NCI-H345 treated with DMSO at 0.1 percent for 48 hours (cell line): Measurements from ENCODE around the gene ATP5MC2.
"Not testable (repeated sequence)": the region's sequence is repeated elsewhere in the genome, so short reads cannot be mapped to it uniquely, and the experiment has no call there.

Experiments used
- DNase-seq: peaks from one replicate; lab custom pipeline; 2025; ENCODE audit not compliant: unreplicated experiment; lab: John Stamatoyannopoulos, UW

Gene ATP5MC2

GRCh38 chr12:53675701-53676607 is at the start of gene ATP5MC2:
Gene ATP5MC2, minus strand, starts transcription at chr12:53676083. Its CDS starts 3,469 bp downstream, at chr12:53672614.
- peak; percentile 97 for DNase-seq

DNA sequence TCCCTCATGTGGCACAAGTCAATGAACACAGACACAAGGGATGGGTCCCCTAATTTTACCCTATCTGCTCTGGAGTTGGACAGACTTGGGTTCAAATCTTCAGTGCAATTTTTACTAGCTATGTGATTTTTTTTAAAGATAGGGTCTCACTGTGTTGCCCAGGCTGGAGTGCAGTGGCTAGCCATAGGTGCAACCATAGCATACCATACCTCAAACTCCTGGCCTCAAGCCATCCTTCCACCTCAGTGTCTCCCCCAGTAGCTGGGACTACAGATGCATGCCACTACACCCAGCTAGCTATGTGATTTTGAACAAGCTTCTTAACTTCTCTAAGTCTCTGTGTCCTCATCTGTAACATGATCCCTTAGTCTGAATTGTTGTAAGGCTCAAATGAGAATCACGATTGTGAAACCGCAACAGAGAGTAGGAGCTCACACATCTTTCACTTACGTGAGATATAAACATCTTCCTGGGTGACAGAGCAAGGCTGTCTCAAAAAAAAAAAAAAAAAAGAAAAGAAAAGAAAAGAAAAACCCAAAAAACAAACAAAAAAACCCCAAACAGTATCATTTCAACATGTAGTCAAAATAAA is 46.7 kb upstream of the ATP5MC2 start:
- no peak for DNase-seq

DNA sequence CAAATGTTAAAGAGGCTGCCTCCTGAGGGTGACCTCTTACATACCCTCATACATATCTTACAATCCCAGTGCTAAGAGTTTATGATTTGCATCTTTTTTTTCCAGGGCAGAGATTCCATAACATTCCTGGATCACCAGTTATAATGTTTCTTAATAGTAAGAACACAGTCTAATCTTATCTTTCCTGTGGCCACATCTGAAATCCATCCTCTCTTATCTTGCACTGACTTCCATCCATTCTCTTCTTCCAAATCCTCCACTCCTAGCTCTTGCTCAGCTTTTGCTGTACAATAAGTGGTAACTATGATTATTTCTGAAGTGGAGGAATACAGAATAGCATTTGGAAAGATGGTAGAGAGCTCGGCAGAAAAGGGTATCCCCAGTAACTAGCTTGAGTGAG is 45.1 kb upstream of the ATP5MC2 start:
- no peak for DNase-seq

DNA sequence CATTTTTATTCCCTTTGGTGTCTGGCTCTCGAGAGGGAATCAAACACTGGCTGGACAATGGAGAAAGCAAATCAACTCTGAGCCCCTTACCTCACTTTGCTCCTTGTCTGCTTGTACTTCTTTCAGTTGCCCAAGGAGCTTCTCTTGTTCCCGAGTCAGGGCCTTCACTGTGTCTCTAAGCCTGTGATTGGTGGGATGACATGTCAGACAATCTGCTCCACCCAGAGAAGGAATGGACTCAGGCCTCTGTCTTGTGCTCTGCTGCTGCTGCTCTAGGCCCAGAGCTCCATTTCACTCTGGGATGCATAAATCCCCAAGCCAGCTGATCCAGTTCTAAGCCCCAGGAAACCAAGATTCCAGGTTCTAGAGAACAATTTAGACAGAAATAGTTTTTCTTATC is 43.8 kb upstream of the ATP5MC2 start:
- no peak for DNase-seq

DNA sequence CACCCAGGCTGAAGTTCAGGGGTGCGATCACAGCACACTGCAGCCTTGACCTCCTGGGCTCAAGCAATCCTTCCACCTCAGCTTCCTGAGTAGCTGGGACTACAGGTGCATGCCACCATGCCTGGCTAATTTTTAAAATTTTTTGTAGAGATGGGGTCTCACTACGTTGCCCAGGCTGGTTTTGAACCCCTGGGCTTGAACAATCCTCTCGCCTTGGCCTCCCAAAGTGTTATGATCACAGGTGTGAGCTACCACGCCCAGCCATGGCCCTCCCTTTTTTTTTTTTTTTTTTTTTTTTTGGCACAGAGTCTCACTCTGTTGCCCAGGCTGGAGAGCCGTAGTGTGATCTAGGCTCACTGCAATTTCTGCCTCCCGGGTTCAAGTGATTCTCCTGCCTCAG is 42.7 kb upstream of the ATP5MC2 start:
- DNase-seq: not testable (repeated sequence)

DNA sequence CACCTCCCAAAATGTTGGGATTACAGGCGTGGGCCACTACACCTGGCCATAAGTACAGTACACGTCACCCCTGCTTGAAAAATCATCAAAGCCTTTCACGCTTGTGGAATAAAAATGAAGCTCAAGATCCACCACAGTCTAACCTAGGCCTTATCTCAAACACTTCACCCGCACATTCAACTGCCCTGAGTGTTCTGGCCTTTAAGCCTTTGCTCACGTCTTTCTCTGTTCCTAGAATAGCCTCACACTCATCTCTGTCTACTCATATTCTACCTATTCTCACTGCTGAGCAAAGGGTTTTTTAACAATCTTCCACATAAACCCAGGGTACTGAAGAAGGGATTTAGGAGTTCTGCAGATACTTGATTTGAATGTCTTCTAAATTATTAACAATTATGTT is 41.4 kb upstream of the ATP5MC2 start:
- no peak for DNase-seq

GRCh38 chr12:53714004-53714403 is 38.1 kb upstream of the ATP5MC2 start:
- DNase-seq: no peak

- DNase-seq: no peak
These were observed 37.6 kb upstream of the ATP5MC2 start for GRCh38 chr12:53713516-53713915.

- no peak for DNase-seq
These were observed 36.3 kb upstream of the ATP5MC2 start for GRCh38 chr12:53712059-53712643.

- no peak for DNase-seq
These were observed 34.2 kb upstream of the ATP5MC2 start for GRCh38 chr12:53710091-53710490.

DNA sequence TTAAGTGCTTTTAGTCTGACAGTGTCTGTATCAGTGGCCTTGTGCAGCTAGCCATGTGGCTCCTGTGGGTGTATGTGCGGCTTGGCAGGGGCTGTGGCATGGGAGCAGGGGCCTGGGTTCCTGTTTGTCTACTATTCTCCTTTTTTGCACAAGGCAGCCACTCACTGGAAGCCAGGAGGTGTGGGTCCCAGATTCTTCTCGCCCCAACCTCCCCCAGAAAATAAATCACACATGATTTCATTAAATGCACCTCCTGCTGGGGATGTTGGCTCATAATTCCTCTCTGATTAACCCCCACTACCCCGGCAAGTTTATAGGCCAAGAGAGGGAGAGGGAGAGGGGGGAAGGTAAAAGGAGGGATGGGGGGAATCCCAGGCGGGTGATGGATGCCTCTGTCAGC is 33.8 kb upstream of the ATP5MC2 start:
- no peak for DNase-seq

DNA sequence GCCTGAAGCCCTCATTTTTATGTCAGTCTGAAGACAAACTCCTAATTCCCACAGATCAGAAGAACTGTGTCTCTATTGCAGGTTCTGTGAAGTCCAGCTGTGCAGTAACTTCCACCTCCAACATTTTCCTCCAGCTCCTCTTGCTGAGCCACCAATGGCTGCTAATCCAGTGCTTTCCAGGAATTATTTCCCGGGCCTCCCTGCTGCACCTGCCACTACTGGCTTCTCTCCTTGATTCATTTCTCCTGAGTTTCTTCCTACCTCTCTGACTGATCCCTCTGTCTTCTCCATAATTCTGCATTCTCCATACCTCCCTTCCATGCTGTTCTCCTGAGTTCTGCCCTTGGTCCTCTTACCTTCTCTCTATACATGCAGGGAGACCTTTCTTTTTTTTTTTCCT is 30.2 kb upstream of the ATP5MC2 start:
- no peak for DNase-seq

GRCh38 chr12:53703756-53704155 is 27.9 kb upstream of the ATP5MC2 start:
- DNase-seq: no peak

DNA sequence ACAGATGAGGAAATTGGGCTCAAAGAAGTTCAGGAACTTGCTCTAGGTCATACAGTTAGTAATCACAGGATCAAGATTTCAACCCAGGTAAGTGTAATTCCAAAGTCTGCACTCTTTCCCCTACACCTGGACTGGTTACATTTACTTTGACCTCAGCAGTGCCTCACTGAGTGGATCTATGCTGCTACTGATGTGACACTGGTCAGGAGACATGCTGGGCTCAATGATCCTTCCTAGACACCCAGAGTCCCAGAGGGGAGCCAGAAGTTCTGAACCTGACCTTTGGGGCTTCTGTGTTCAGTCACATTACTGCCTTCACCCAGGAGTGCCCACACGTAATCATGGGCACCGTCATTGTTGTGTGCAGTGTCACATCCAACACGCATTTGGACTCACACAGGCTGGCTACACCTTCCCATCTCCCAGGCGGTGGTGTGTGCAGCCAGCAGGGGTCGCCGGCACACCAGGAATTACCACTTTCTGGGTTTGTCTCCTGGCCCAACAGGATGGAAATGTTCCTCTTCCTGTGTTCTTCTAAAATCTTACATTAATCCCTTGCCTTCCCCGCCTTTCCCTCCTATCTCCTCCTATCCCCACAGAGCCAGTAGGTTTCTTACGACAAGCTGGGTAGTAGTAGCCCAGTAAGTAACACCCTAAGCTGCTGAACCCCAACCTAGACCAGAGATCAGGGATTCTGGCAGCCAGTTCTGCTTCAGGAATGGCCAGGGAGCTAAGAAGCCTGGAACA is 25.8 kb upstream of the ATP5MC2 start:
- peak; percentile 38 for DNase-seq

DNA sequence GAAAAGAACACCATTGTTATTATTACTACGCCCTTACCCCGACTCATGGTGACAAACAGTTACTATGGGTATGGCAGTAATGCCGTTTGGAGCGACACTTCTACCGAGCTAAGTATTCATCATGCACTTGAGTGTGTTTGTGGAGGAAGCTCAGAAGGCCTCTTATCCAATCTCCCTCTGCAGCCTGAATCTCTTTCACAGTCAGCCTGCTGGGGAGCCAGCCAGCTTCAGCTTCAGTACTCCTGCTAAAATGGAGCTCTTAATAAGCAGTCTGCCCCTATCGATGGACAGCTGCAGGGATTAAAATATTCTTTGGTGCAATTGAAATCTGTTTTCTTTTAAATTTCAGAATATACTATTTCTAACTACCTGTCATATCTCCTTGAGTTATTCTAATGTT is 24.7 kb upstream of the ATP5MC2 start:
- DNase-seq: no peak

DNA sequence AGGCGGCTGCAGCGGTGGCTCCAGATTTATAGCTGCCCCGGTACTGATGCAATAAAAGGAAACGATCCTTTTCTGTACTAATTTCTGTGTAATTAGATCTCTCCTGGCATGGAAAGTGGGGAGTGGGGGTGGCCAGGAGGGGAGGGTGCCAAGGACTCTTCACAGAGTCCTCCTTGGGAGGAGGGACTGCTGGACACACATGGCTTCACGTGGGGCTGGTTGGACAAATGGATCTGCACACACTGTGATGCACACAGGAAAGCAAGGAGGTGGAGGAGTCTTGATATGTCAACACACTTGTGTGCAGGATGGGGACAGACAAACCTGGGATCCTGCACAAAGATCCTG is 23.8 kb upstream of the ATP5MC2 start:
- no peak for DNase-seq

- no peak for DNase-seq
These were observed 23.2 kb upstream of the ATP5MC2 start for GRCh38 chr12:53698948-53699677.

DNA sequence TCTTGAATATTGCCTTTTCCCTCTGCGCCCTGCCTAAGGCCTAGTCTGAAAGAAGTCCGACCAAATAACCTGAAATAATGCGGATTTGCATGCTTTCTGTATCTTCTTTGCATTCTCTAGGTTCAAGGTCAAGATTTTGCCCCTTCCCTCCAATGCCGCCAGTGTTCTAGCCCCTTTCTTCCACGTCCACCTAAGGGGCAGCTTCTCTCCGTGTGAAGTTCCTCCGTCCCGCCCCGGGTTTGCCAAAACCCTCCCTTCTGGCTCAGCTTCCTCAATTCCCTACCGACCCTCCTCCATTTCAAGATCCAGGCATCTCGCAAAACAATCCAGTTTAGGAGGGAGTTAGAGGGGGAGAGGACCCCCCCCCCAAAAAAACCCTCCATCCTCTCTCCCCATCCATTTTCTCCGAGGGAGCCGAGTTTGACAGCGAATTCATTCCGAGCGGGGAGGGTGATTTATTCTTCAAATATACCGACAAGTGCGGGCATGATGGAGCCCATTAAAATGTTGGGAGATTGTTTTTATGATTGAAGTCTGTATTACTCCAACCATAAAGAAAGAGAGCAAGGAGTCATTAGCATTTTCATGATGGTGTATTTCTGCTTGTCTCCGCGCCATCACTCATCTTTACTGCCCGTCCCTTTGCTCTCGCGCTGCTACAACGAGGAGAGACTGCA is 20.9 kb upstream of the ATP5MC2 start:
- no peak for DNase-seq

DNA sequence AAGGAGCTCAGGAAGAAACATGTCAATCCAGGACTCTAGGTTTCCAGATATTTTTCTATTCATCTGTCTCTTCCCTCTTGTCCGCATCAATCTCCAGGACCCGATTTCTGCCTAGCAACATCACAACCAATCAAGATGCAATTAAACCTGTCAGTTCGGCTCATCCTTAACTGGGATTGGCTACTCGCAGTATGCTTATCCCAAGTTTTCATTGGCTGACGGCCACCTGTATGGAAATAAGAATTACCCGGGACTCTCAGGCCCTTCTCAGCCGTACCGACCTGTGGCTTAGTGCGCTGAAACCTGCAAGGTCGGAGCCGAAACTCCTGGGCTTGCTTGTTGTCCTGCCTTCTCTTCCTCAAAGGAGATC is 20.4 kb upstream of the ATP5MC2 start:
- DNase-seq: peak; percentile 92
